Endothelial cell of umbilical vein (primary cell): ENCODE results near the gene TYW5. TPM values are rescaled to one million over a fixed set of nuclear protein-coding genes. Genes with fewer than 3 reads are reported as not detected.

ENCODE experiments used
- BruUV-seq: library from RNA; stranded (reverse); fragments of 400-500 nt; replicated peaks from 2 replicates; lab custom pipeline; 2021; lab: Mats Ljungman, UMichigan
- CTCF ChIA-PET: fragments of 300-600, 350-600 bp; sonication (Branson Sonifier 250); formaldehyde crosslinking; loops from one replicate; lab custom pipeline; 2021; ENCODE audit warnings: antibody characterized with exemption, inconsistent platforms; lab: Charles Lee
- POLR2A ChIA-PET: fragments of 300-600, 350-600 bp; sonication (Branson Sonifier 250); formaldehyde crosslinking; loops from one replicate; lab custom pipeline; 2021; ENCODE audit warnings: antibody characterized with exemption, inconsistent platforms; lab: Charles Lee
- DNase-seq: peaks from one replicate; pipeline ENCODE4 v3.0.0-alpha.2; 2011; ENCODE audit warnings: low read depth, low spot score
- FAIRE-seq: peaks from 2 replicates; lab custom pipeline; 2011; peaks lifted over from hg19 to GRCh38; lab: Jason Lieb, UNC
- H2AFZ ChIP-seq: 2 replicates; pipeline ENCODE4 v1.6.0; 2012; ENCODE audit warnings: low read depth, low read length, control low read depth, inconsistent platforms
- H3K27ac ChIP-seq: 2 replicates; pipeline ENCODE4 v1.5.1; 2011; ENCODE audit warnings: low read depth, mild to moderate bottlenecking, control low read depth, low read length, moderate library complexity; ENCODE audit not compliant: insufficient read depth
- H3K27me3 ChIP-seq, 2 experiments: 2 replicates each; pipeline versions ENCODE4 v1.6.0 to v1.6.1; 2011; ENCODE audit warnings: low read length in 2 of 2, mixed read lengths in 1 of 2; ENCODE audit not compliant: control insufficient read depth in 2 of 2, insufficient read depth in 2 of 2
- H3K36me3 ChIP-seq, 2 experiments: 2 replicates in 1 of 2; 3 replicates in 1 of 2; pipeline ENCODE4 v1.5.1; 2011; ENCODE audit warnings: low read length in 2 of 2, mild to moderate bottlenecking in 1 of 2, moderate library complexity in 1 of 2; ENCODE audit not compliant: control insufficient read depth in 2 of 2, insufficient read depth in 2 of 2; ENCODE audit errors: extremely low read depth in 1 of 2
- H3K4me1 ChIP-seq: 3 replicates; pipeline ENCODE4 v1.5.1; 2011; ENCODE audit warnings: mild to moderate bottlenecking, low read length; ENCODE audit not compliant: control insufficient read depth, insufficient read depth; ENCODE audit errors: extremely low read depth
- H3K4me2 ChIP-seq: 2 replicates; pipeline ENCODE4 v1.6.1; 2011; ENCODE audit warnings: low read length, control low read depth, mixed read lengths; ENCODE audit not compliant: insufficient read depth
- H3K4me3 ChIP-seq, 3 experiments: fragments of 200-600 bp in 1 of 3; sonication (generic), shearing (Covaris generic) in 1 of 3; replicated peaks in 1 of 3; 2 replicates each; pipeline ENCODE4 v1.5.1; 2011 to 2016; ENCODE audit warnings: control low read depth in 3 of 3, low read length in 3 of 3, mild to moderate bottlenecking in 2 of 3, inconsistent platforms in 1 of 3, low read depth in 1 of 3, moderate library complexity in 1 of 3; ENCODE audit not compliant: insufficient read depth in 1 of 3
- H3K79me2 ChIP-seq: 2 replicates; pipeline ENCODE4 v1.6.0; 2012; ENCODE audit warnings: low read length, inconsistent platforms; ENCODE audit not compliant: control insufficient read depth, insufficient read depth
- H3K9ac ChIP-seq: replicated peaks from 2 replicates; pipeline ENCODE3; 2011; ENCODE audit warnings: low read length, control low read depth; ENCODE audit not compliant: insufficient read depth; ENCODE audit errors: extremely low read depth
- H3K9me1 ChIP-seq: replicated peaks from 3 replicates; pipeline ENCODE4 v1.6.0; 2011; ENCODE audit warnings: mild to moderate bottlenecking, low read length; ENCODE audit not compliant: control insufficient read depth, insufficient read depth; ENCODE audit errors: extremely low read depth
- H3K9me3 ChIP-seq: replicated peaks from 2 replicates; pipeline ENCODE4 v1.5.1; 2012; ENCODE audit warnings: low read length, inconsistent platforms; ENCODE audit not compliant: control insufficient read depth, insufficient read depth
- H4K20me1 ChIP-seq: replicated peaks from 2 replicates; pipeline ENCODE3; 2011; ENCODE audit warnings: mild to moderate bottlenecking, low read length; ENCODE audit not compliant: control insufficient read depth, insufficient read depth; ENCODE audit errors: extremely low read depth
- CTCF ChIP-seq, 2 donors: IDR thresholded peaks; 1 replicate in 1 of 2; 2 replicates in 1 of 2; pipeline ENCODE4 v1.5.1; 2011; ENCODE audit warnings: low read length in 2 of 2, mild to moderate bottlenecking in 2 of 2, moderate library complexity in 2 of 2, control low read depth in 1 of 2, inconsistent platforms in 1 of 2, low read depth in 1 of 2; ENCODE audit not compliant: insufficient read depth in 1 of 2; ENCODE audit errors: extremely low read depth in 1 of 2
- EZH2 ChIP-seq: IDR thresholded peaks from 2 replicates; pipeline ENCODE4 v1.6.1; 2012; ENCODE audit warnings: borderline replicate concordance, low read depth, mild to moderate bottlenecking, moderate library complexity, low read length, inconsistent platforms; ENCODE audit not compliant: severe bottlenecking
- FOS ChIP-seq: IDR thresholded peaks from 2 replicates; pipeline ENCODE4 v1.6.1; 2011; ENCODE audit warnings: mild to moderate bottlenecking, low read length, moderate library complexity, borderline replicate concordance; ENCODE audit not compliant: insufficient read depth
- GATA2 ChIP-seq: IDR thresholded peaks from 2 replicates; pipeline ENCODE4 v1.7.0; 2011; ENCODE audit warnings: low read depth, mild to moderate bottlenecking, moderate library complexity, mixed read lengths, low read length; ENCODE audit not compliant: insufficient read length, insufficient read depth
- JUN ChIP-seq: IDR thresholded peaks from 2 replicates; pipeline ENCODE4 v1.6.1; 2011; ENCODE audit warnings: borderline replicate concordance, low read depth; ENCODE audit not compliant: insufficient read length, insufficient read depth
- MYC ChIP-seq: IDR thresholded peaks from one replicate; pipeline ENCODE4 v1.6.1; 2011; ENCODE audit warnings: mild to moderate bottlenecking, low read depth, low read length
- POLR2A ChIP-seq: IDR thresholded peaks from 2 replicates; pipeline ENCODE4 v1.6.1; 2012; ENCODE audit warnings: low read depth, mild to moderate bottlenecking, control low read depth, low read length
- POLR2AphosphoS5 ChIP-seq: IDR thresholded peaks from 2 replicates; pipeline ENCODE4 v1.6.1; 2012; ENCODE audit warnings: low read depth, mild to moderate bottlenecking, control low read depth, low read length, moderate library complexity; ENCODE audit not compliant: insufficient read depth
- dilution Hi-C: fragments of 300-500 bp; cut with MboI; formaldehyde crosslinking; loops from one replicate; pipeline ENCODE4 v1.15.0; 2019; ENCODE audit warnings: low sequenced_read_pairs; ENCODE audit not compliant: extremely low pct_ligation_motif_present
- intact Hi-C: fragments of 100-400 bp; cut with micrococcal nuclease; formaldehyde crosslinking; loops from one replicate; pipeline ENCODE4 v1.10.0; 2022
- polyA plus RNA-seq, 4 experiments: library from polyadenylated mRNA; depleted of rRNA in 3 of 4; stranded (reverse) in 3 of 4; unstranded in 1 of 4; fragments of >200 nt; gene quantifications; 2 replicates each; pipeline versions ENCODE4 v1.2.1 to v1.2.3, GENCODE V29; 2011 to 2012; ENCODE audit warnings: missing spikeins in 1 of 4
- small RNA-seq: library from RNA; depleted of rRNA; stranded (forward); fragments of <200 nt; gene quantifications from one replicate; pipeline ENCODE3, GENCODE V24; 2012; ENCODE audit warnings: low replicate concordance, low read depth; ENCODE audit not compliant: insufficient read depth, insufficient read length
- total RNA-seq: library from RNA; stranded (reverse); gene quantifications from 2 replicates; pipeline ENCODE4 v1.2.3, GENCODE V29; 2021
- TF ChIP-seq, protein P1 (sequence below): IDR thresholded peaks from 2 replicates; pipeline ENCODE4 v1.6.1; 2011; ENCODE audit not compliant: insufficient read depth, insufficient read length

The TYW5 gene
- total and polyA plus RNA-seq, 2 donors (not counting 3 experiments of a cell fraction or from before 2014, with no cell fraction given), result 2.6 to 8.9 TPM

- dilution Hi-C loops, result no loop called here
- CTCF ChIA-PET, result no interaction called here
Measured at GRCh38 chr2:199882667-199883066, 72.6 kb downstream of the TYW5 start.

More at GRCh38 chr2:199882667-199883066, 72.6 kb downstream of the TYW5 start:
- Histone ChIP-seq H3K27ac (no peak overlapping the region), H3K4me2 (no peak overlapping the region), H3K4me1 (no peaks in the 10 kb centered on the region), H4K20me1 (no peaks in the 10 kb centered on the region), H3K79me2 (no peaks in the 10 kb centered on the region), H2AFZ (no peak overlapping the region), H3K36me3 (no peaks in the 10 kb centered on the region), H3K4me3 (no peak overlapping the region), H3K9me3 (no peaks in the 10 kb centered on the region), H3K27me3 (no peaks in the 10 kb centered on the region), H3K9ac (no peak overlapping the region), H3K9me1 (no peaks in the 10 kb centered on the region)
- FAIRE-seq, result no peak
- no TSS peak for BruUV-seq
- intact Hi-C loops, result no loop called here
- POLR2A ChIA-PET, result no interaction called here
- no peak for TF ChIP-seq POLR2AphosphoS5
- no peak for TF ChIP-seq MYC
- no peak for TF ChIP-seq POLR2A
- no peak for TF ChIP-seq FOS
- TF ChIP-seq, protein P1, sequence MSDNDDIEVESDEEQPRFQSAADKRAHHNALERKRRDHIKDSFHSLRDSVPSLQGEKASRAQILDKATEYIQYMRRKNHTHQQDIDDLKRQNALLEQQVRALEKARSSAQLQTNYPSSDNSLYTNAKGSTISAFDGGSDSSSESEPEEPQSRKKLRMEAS, result no peak
- TF ChIP-seq GATA2, result no peak
- TF ChIP-seq EZH2, result no peak
- no peak for TF ChIP-seq JUN
- no peak for TF ChIP-seq CTCF (IDR thresholded peaks at IDR 0.05; ENCODE audit: extremely low read depth in 1 of 2, insufficient read depth in 1 of 2, low read depth in 1 of 2, low read length in 2 of 2)
- DNase-seq, result no peak

Small RNAs within 50 kb of the gene (small RNA-seq; reads per million reads assigned to genes)
- gene RN7SL717P, result not detected

Other genes with a start within 250 kb of the TYW5 start
- 0.27 and 0.65 TPM in 2 replicates for gene FTCDNL1, start 104.3 kb downstream of the TYW5 start, total RNA-seq
- gene FTCDNL1, start 104.3 kb downstream of the TYW5 start, polyA plus RNA-seq, result 0.05 and 0.19 TPM in 2 replicates
- 11.4 and 12.9 TPM in 2 replicates for gene C2orf69, start 44.2 kb downstream of the TYW5 start, total RNA-seq
- 1.7 and 2.0 TPM in 2 replicates for gene C2orf69, start 44.2 kb downstream of the TYW5 start, polyA plus RNA-seq
- 17.7 and 17.9 TPM in 2 replicates for gene MAIP1, start 91 bp upstream of the TYW5 start, total RNA-seq
- gene MAIP1, start 91 bp upstream of the TYW5 start, polyA plus RNA-seq, result 12.0 and 14.4 TPM in 2 replicates